Right atrium auricular region (tissue), 2 donors: ENCODE results near the gene EPN2. TPM values are rescaled to one million over a fixed set of nuclear protein-coding genes. Genes with fewer than 3 reads are reported as not detected.
"Not testable (repeated sequence)": the region's sequence is repeated elsewhere in the genome, so short reads cannot be mapped to it uniquely, and the experiment has no call there.

Source experiments
- DNase-seq: peaks from one replicate; pipeline ENCODE4 v3.0.0-alpha.2; 2019; ENCODE audit warnings: low spot score
- H3K27ac ChIP-seq, 2 donors: fragments of 200-600 bp; sonication (generic); 1 replicate in 1 of 2; 2 replicates in 1 of 2; pipeline ENCODE4 v1.5.1; 2016 to 2019
- H3K27me3 ChIP-seq, 2 donors: fragments of 200-600 bp; sonication (generic); one replicate each; pipeline versions ENCODE4 v1.5.1 to v1.6.0; 2017 to 2019
- H3K36me3 ChIP-seq: fragments of 200-600 bp; sonication (generic); one replicate; pipeline ENCODE4 v1.5.1; 2016
- H3K4me1 ChIP-seq, 2 donors: fragments of 200-600 bp; sonication (generic); one replicate each; pipeline versions ENCODE4 v1.5.1 to v1.6.0; 2017 to 2019
- H3K4me3 ChIP-seq, 2 donors: fragments of 200-600 bp; sonication (generic); 1 replicate in 1 of 2; 2 replicates in 1 of 2; pipeline ENCODE4 v1.5.1; 2017 to 2019; ENCODE audit warnings: mild to moderate bottlenecking in 1 of 2, moderate library complexity in 1 of 2
- H3K9me3 ChIP-seq, 2 donors: fragments of 200-600 bp; sonication (generic); one replicate each; pipeline ENCODE4 v1.5.1; 2019
- total RNA-seq, 2 donors: library from RNA; depleted of rRNA; stranded (reverse); fragments of >200 nt; gene quantifications; one replicate each; pipeline ENCODE4 v1.1.0, GENCODE V29; 2016
- TF ChIP-seq, protein P1 (sequence below), 2 donors: fragments of 200-600 bp; sonication (generic); IDR thresholded peaks; one replicate each; pipeline ENCODE4 v1.5.1; 2019; ENCODE audit warnings: antibody characterized with exemption in 2 of 2

The EPN2 gene
- total RNA-seq, 2 donors from 2014 or later, result 68.0 to 73.1 TPM

DNA sequence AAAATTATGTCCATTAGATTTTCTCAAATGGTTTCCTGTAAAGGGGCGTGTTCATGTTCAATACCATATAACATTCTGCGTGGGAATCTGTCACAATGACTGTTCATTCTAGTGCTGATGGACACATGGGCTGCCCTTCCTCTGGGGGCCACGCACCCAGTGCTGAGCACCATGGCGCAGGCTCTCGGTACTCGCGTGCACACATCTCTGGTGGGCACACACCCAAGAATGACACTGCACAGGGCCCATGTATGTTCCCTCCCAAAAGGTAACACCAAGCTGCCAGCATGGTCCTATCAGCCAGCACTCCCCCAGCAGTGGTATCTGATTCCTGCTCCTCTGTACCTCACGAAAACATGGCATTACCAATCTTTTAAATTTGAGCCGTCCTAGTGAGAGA lies 111.6 kb downstream of the EPN2 start:
- Histone ChIP-seq H3K36me3 (no peaks in the 10 kb centered on the region), H3K4me1 (peaks cover 0 to 44% of the 10 kb centered on the region in 2 donors), H3K9me3 (no peaks in the 10 kb centered on the region), H3K4me3 (no peak overlapping the region), H3K27me3 (no peaks in the 10 kb centered on the region), H3K27ac (no peak overlapping the region)
- no peak for DNase-seq
- TF ChIP-seq, protein P1, sequence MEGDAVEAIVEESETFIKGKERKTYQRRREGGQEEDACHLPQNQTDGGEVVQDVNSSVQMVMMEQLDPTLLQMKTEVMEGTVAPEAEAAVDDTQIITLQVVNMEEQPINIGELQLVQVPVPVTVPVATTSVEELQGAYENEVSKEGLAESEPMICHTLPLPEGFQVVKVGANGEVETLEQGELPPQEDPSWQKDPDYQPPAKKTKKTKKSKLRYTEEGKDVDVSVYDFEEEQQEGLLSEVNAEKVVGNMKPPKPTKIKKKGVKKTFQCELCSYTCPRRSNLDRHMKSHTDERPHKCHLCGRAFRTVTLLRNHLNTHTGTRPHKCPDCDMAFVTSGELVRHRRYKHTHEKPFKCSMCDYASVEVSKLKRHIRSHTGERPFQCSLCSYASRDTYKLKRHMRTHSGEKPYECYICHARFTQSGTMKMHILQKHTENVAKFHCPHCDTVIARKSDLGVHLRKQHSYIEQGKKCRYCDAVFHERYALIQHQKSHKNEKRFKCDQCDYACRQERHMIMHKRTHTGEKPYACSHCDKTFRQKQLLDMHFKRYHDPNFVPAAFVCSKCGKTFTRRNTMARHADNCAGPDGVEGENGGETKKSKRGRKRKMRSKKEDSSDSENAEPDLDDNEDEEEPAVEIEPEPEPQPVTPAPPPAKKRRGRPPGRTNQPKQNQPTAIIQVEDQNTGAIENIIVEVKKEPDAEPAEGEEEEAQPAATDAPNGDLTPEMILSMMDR (IDR thresholded peaks at IDR 0.05), result no peak

DNA sequence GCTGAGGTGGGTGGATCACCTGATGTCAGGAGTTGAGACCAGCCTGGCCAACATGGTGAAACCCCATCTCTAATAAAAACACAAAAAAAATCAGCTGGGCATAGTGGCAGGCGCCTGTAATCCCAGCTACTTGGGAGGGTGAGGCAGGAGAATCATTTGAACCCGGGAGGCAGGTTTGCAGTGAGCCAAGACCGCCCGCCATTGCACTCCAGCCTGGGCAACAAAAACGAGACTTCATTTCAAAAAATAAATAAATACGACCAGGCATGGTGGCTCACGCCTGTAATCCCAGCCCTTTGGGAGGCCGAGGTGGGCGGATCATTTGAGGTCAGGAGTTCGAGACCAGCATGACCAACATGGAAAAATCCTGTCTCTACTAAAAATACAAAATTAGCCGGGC lies 116.2 kb downstream of the EPN2 start:
- H3K27ac ChIP-seq, H3K27me3 ChIP-seq, H3K36me3 ChIP-seq, H3K9me3 ChIP-seq, DNase-seq, H3K4me1 ChIP-seq, H3K4me3 ChIP-seq: not testable (repeated sequence)

DNA sequence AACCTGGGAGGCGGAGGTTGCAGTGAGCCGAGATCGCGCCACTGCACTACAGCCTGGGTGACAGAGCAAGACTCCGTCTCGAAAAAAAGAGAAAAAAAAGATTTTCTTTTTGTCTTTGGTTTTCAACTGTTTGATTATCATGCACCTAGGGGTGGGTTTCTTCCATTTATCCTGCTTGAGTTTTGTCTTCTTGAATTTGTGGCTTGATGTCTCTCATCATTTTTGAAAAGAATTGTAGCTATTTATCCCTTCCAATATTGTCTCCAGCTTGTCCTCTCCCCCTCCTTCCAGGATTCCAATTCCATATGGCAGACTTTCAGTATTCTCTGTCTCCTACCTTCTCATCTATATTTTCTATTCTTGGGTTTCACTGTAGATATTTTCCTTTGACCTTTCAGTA lies 117.6 kb downstream of the EPN2 start:
- Histone ChIP-seq H3K27ac (no peak overlapping the region), H3K4me1 (no peaks in the 10 kb centered on the region), H3K9me3 (no peaks in the 10 kb centered on the region), H3K27me3 (no peaks in the 10 kb centered on the region), H3K36me3 (no peaks in the 10 kb centered on the region), H3K4me3 (no peak overlapping the region)
- DNase-seq, result no peak
- TF ChIP-seq, protein P1 (IDR thresholded peaks at IDR 0.05), result no peak

DNA sequence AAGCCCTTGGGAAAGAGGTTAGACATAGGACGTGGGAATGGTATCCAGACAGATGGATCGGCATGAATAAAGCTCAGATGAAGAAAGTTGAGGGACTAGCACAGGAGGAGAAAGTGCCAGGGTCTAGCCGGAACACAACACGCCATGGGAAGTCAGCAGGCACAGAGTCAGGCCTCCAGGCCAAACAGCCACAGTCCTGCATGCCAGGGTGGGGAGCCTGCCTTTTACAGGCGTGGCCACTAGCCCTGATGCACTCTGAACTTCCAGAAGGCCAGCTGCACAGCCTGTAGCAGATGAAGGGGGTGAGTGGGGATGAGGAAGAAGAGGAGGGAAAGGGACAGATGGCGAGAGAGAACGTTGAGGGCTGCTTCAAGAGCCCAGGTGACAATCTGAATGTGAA lies 120.2 kb downstream of the EPN2 start:
- Histone ChIP-seq H3K9me3 (no peaks in the 10 kb centered on the region), H3K4me3 (no peak overlapping the region), H3K4me1 (peaks cover 0 to 10% of the 10 kb centered on the region in 2 donors), H3K36me3 (no peaks in the 10 kb centered on the region), H3K27ac (no peak overlapping the region), H3K27me3 (no peaks in the 10 kb centered on the region)
- TF ChIP-seq, protein P1 (IDR thresholded peaks at IDR 0.05), result no peak
- DNase-seq, result no peak

DNA sequence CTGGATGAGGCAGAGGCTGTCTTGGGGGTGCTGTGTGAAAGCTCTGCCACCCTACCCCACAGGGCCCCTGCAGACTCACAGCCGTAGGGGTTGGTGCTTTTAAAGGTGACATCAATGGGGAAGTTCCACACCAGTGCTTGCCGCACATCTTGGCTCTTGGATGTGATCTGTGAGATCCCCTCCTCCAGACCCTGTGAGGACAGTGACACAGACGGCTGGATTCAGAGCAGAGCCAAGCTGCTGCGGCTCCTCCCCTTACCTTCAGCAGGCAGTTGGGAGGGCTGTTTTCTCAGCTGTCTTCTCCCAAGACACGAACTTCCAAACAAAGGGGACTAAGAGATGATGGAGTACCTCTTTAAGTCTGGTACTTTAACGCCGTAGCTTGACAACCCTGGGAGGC lies 120.6 kb downstream of the EPN2 start:
- no peaks in the 10 kb centered on the region for H3K27me3 ChIP-seq
- H3K27ac ChIP-seq, result no peak overlapping the region
- no peak for DNase-seq
- no peak overlapping the region for H3K4me3 ChIP-seq
- H3K36me3 ChIP-seq, result no peaks in the 10 kb centered on the region
- TF ChIP-seq, protein P1 (IDR thresholded peaks at IDR 0.05), result no peak
- H3K9me3 ChIP-seq, result no peaks in the 10 kb centered on the region
- peaks cover 0 to 11% of the 10 kb centered on the region in 2 donors for H3K4me1 ChIP-seq

DNA sequence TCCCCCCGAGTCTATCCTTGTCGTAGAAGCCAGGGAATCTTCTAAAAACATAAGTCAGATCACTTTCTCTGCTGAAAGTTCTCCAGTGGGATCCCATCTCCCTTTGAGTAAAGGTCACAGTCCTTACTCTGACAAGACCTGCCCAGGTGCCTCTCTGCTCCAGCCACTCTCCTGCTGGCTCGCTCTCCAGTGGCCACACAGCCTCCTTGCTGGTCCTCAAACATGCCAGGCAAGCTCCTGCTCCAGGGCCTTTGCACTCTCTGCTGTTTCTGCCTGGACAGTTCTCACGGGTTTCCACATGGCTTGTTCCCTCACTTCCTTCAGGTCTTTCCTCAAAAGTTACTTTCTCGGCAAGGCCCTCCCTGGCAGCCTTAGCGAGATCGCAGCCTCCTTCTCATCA lies 122.0 kb downstream of the EPN2 start:
- no peak overlapping the region for H3K27ac ChIP-seq
- no peaks in the 10 kb centered on the region for H3K27me3 ChIP-seq
- DNase-seq, result no peak
- H3K36me3 ChIP-seq, result no peaks in the 10 kb centered on the region
- H3K4me1 ChIP-seq, result peaks cover 0 to 18% of the 10 kb centered on the region in 2 donors
- H3K4me3 ChIP-seq, result no peak overlapping the region
- no peaks in the 10 kb centered on the region for H3K9me3 ChIP-seq
- TF ChIP-seq, protein P1 (IDR thresholded peaks at IDR 0.05), result no peak
